Mesenteric fat pad (tissue), 1 donor: ENCODE data around the gene PEPD. TPM values are rescaled to one million over a fixed set of nuclear protein-coding genes. Genes with fewer than 3 reads are reported as not detected.

ENCODE experiments used
- DNase-seq: peaks from one replicate; pipeline ENCODE4 v3.0.0-alpha.2; 2020; ENCODE audit warnings: low spot score
- total RNA-seq: library from RNA; stranded (reverse); fragmentation: NEBNext Ultra II Directional; extraction: Animal tissue kit (Norgen Biotek cat#: 25700); gene quantifications from one replicate; pipeline ENCODE4 v1.2.1, GENCODE V29; 2021
- donor health status: DM: yes; HTN: yes; CAD: no.

PEPD gene
- total RNA-seq, 1 donor from 2014 or later, result 97.0 TPM

DNA sequence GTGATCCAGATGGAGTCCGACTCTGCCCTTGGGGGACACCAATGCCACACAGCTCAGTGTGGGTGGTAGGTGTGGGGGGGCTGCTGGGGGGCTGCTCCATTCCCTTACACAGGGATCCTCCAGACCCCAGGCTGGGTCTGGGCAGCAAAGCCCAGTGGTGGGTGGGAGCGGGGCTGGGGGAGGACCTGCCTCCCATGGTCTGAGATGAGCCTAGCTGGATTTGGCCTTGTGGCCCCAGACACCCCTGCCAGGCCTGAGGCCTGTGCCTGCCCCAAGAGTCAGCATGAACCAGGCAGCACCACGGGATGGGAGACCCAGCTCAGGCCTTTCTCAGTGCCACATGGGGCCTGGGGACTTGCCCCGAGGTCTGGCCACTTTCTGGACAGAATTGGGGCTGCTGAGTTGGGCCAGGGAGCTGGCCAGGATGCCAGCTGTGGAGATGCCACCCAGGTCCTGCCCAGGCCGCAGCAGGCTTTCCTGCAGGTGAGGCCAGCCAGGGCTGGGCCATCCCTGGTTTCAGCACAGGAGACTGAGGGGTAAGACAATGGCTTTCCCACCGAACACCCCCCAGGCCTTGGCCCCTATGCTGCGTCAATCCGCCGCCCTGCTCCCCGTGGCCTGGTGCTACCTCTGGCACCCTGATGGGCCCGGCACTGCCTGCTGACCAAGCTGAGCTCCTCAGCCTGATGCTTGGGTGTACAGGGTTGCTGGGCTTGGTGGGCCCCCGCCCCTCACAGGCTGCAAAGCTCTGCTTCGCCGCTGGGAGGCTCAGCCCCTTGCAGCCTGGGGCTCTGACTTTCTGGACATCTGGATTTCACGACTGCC is 123.8 kb downstream of the PEPD start:
- peak; percentile 79 for DNase-seq

- DNase-seq, result no peak
Measured at GRCh38 chr19:33396701-33397535, 124.7 kb downstream of the PEPD start.

GRCh38 chr19:33395561-33396550 is 125.7 kb downstream of the PEPD start:
- no peak for DNase-seq

- DNase-seq, result no peak
Measured at GRCh38 chr19:33394723-33395560, 126.6 kb downstream of the PEPD start.

DNA sequence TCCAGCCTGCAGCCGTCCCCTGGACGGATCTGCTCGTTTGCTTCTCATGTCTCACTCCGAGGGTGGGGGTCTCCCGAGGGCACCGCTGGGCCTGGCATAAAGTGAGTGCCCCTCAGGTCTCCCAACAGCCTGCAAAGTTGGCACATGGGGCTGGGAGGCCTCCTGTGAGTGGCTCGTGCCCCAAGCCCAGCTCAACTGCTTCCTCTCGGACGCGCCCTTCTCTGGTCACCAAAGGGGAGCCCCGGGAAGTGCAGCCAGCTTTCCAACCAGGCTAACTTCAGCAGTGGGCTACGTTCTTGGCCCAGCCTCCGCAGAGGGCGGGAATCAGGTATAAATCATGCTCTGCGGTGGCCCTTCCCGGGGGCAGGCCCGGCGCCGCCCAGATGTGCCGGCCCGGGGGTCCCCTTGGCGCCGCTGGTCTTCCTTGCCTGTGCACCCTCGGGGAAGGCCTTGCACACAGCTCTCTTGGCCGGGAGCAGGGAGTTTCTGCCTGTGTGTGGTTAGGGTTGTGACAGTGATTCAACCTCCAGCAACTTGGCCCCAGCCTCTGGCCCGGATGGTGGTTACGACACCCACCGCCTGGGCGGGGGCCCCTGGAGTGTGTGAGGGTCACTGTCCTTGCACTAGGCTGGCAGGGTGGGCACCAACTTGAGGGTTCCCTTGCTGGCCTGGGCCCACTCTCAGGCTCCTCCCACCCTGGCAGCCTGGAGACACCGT is 127.4 kb downstream of the PEPD start:
- DNase-seq, result no peak

DNA sequence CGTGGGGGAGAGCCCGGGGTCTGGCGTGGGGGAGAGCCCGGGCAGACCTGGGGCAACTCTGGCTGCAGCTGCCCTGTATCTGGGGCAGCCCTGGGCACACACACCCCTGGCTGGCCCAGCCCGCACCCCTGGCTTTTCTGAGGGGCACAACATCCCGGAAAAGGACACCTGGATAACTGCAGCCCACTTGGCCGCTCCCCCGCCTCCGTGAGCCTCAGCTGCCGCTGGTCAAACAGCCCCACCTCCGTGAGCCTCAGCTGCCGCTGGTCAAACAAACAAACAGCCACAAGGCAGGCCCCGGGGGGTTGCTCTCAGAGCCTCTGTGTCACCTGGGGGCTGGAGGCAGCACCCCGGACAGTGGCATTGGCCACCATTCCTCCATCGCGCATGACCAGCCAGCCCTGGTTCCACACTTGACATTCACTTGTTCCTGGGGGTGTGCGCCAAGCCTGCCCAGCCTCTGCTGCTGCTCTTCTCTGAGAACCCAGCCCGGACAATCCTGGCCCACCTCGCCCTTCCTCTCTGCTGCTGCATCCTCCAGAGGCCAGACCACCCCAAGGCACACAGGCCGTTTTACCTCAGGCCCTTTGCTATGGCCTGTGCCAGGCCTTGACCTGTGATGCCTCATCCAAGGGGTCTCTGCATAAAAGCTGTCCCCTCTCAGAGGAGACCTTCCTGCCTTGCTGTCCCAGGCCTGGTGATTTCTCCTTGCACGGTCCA is 128.1 kb downstream of the PEPD start:
- DNase-seq, result no peak

- peak; percentile 88 for DNase-seq
Measured at GRCh38 chr19:33392341-33393285, 129.0 kb downstream of the PEPD start.

DNA sequence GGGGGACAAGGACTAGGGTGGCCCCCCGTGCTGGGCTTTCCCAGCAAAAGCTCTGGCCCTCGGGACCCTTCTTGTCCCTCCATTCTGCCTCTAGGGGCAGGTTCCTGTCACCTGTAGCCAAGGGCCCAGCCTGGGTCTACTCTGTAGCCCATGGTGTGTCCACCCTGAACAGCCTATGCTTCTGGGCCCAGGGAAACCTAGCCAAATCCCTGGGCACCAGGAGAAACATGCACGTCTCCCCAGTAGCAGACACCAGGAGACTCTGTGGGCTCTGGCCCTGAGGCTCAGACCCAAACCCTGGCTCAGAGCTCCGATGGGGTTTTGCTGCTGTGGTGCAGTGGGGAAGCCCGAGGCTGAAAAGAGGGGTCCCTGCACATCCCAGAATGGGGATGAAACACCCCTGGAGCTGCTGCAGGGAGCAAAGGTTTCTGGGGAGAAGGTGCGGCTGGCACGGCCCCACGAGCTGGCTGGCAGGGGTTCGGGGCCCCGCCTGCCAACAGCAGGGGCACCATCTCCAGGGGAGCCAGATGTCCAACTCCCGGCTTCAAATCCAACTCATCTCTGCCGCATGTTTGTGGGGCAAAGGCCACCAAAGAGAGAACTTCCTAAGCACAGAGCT is 129.9 kb downstream of the PEPD start:
- peak; percentile 74 for DNase-seq

DNA sequence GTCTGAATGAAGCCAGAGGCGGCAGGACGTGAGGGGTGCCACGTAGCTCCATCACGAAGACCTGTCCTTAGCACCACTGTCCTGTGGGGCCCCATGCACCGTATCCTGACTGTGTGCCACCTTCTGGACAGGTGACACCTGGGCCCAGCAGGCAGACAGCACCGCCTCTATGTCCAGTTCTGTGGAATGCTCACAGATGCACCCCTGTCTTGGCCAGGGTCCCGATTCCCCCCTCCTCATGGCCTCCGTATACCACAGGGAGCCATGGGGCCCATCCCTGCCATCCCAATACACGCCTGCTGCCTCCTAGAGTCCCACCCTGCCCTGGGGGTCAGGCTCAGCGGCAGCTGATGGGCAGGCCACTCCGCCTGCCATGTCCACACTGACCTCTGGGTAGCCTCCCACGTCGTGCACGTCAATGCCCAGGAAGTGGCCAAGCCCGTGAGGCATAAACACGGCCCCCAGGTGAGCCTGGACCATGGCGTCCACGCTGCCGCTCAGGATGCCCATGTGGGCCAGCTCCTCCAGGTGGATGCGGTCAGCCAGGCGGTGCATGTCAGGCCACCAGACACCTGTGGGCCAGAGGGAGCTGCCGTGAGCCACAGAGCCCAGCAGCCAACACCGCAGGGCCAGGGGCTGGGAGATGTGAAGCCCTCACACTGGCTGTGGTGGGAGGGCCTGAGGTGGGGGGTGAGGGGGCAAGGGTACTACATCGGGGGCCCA is 130.5 kb downstream of the PEPD start:
- DNase-seq, result peak; percentile 83

DNA sequence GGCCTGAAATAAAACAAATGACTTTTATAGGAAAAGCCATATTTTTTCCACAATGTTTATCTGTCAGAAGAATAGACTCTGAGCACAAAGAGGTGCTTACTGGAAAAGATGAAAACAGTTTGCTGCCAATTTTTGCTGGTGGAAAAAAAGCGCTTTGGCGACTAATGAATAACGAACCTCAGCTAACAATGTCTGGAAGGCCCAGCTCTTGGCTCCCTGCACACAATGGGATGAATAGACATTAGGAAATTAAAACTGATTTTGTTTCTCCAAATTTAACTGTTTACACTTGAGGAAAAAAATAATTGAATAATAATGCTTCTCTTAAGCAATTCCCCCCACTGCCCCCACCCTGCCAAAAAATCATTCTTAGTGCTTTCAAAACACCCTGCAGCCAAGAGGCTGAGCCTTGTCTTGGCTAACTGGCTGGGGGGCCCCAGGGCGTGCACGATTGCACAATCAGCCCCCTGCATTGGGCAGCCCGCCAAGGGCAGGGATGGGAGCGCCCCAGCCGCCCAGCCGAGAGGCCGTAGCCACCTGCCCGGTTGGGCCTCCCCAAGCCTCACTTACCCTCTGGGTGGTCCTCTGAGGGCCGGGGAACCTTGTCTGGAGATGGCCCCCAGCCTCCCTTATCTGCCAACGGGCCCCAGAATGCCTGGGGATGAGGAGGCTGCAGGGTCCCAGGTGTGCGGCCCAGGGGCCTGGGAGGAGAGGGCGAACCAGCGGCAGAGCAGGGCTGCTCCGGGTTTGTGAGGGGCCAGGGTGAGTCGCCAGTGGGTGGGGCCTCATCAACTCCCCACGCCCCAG is 131.3 kb downstream of the PEPD start:
- DNase-seq, result peak; percentile 92

- DNase-seq, result peak; percentile 89
Measured at GRCh38 chr19:33389421-33390100, 132.0 kb downstream of the PEPD start.

DNA sequence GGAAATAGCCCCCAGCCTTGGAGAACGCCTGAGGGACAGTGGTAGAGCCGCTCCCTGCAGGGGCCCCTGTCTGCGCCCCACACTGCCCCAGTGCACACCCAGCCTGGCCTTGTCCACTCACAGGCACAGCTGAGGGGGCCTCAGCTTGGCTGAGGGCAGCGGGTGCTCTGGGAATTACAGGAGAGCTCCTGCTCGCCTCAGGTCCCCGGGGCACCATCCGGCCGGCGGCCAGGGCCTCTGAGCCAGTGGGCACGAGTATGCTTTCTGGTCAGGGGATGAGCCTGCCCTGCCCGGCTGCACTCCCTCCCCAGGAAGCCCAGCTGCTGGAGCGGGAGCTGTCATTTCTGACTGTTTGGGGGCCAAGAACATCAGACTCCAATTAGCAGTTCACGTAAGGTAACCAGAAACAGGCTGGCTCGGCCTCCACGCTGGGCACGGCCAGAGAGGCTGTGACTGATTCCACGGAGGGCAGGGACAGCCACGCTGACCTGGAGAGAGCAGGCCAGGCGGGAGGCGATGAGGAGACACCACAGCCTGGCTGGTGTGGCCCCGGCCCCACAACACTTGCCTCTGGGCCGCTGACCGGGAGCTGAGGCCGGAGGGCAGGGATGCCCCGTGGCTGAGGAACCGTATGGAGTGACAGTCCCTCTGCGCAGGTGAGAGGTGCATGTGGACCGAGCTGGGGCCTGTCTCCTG is 132.7 kb downstream of the PEPD start:
- peak; percentile 87 for DNase-seq

DNA sequence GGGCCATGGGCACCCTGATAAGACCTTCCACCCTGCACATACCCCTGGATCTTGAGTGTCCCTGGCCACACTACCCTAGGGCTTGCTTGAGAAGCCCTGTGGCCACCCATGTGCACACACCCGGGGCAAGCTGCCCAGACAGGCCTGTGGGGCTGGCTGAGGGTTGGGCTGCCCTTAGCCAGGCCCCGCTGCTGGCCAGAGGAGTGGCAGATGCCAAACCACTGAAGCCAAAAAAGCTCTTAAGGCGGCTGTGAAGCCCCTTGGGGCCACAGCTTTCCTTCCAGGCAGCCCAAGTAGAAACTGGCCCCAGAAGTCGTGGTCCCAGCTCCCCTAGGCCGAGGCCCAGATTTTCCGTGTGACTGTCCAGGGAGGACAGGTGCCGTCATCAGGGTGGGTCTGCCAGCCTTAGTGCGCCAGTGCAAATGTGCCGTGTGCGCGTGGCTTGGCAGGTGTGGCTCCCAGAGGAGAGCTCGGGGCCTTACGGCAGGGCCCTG is 133.3 kb downstream of the PEPD start:
- DNase-seq, result peak; percentile 88
